AG04450 (cell line): Measurements from ENCODE around the gene NADSYN1. TPM values are rescaled to one million over a fixed set of nuclear protein-coding genes. Genes with fewer than 3 reads are reported as not detected.
"Not testable (repeated sequence)": the region's sequence is repeated elsewhere in the genome, so short reads cannot be mapped to it uniquely, and the experiment has no call there.

ENCODE experiments used
- CTCF ChIA-PET: fragments of 300-600, 350-600 bp; formaldehyde crosslinking; extraction: SDS; loops from one replicate; lab custom pipeline; 2022; ENCODE audit warnings: antibody characterized with exemption, inconsistent platforms; lab: Charles Lee
- POLR2A ChIA-PET: fragments of 350-600 bp; formaldehyde crosslinking; extraction: SDS; loops from one replicate; lab custom pipeline; 2021; ENCODE audit warnings: antibody characterized with exemption, inconsistent platforms; lab: Yijun Ruan, JAX
- DNase-seq: peaks from one replicate; pipeline ENCODE4 v3.0.0-alpha.2; 2011; ENCODE audit warnings: low read depth, low spot score
- H3K27ac ChIP-seq: one replicate; pipeline ENCODE4 v1.5.1; 2012; ENCODE audit warnings: low read depth, low read length, control low read depth
- H3K27me3 ChIP-seq: one replicate; pipeline ENCODE4 v1.6.0; 2012; ENCODE audit warnings: low read length; ENCODE audit not compliant: control insufficient read depth, insufficient read depth
- H3K4me3 ChIP-seq: 2 replicates; pipeline ENCODE4 v1.5.1; 2011; ENCODE audit warnings: mild to moderate bottlenecking, low read depth, low read length, control low read depth
- H3K9me3 ChIP-seq: 2 replicates; pipeline ENCODE4 v1.5.1; 2012; ENCODE audit warnings: low read length; ENCODE audit not compliant: control insufficient read depth, insufficient read depth
- CTCF ChIP-seq: IDR thresholded peaks from 2 replicates; pipeline ENCODE4 v1.5.1; 2011; ENCODE audit warnings: low read depth, low read length, control low read depth, inconsistent platforms
- polyA plus RNA-seq: library from polyadenylated mRNA; depleted of rRNA; stranded (reverse); fragments of >200 nt; gene quantifications from 2 replicates; pipeline ENCODE4 v1.2.3, GENCODE V29; 2011

NADSYN1 gene
- polyA plus RNA-seq, 1 experiment: 39.0 TPM

GRCh38 chr11:71538666-71538990 lies 85.6 kb downstream of the NADSYN1 start:
- Histone ChIP-seq H3K4me3 (no peak overlapping the region), H3K27me3 (peaks cover 2% of the 10 kb centered on the region), H3K9me3 (no peaks in the 10 kb centered on the region; the same call in 1 of the 2 replicates), H3K27ac (no peak overlapping the region)
- no peak for DNase-seq
- TF ChIP-seq CTCF: no peak
- POLR2A ChIA-PET: no interaction called here
- CTCF ChIA-PET: no interaction called here

GRCh38 chr11:71539017-71539416 lies 86.0 kb downstream of the NADSYN1 start:
- no peak for TF ChIP-seq CTCF
- DNase-seq: no peak
- Histone ChIP-seq H3K4me3 (no peak overlapping the region), H3K27ac (no peak overlapping the region), H3K27me3 (peaks cover 2% of the 10 kb centered on the region), H3K9me3 (no peaks in the 10 kb centered on the region; the same call in 1 of the 2 replicates)
- POLR2A ChIA-PET: no interaction called here
- CTCF ChIA-PET: no interaction called here

- H3K27me3 ChIP-seq, H3K9me3 ChIP-seq, POLR2A ChIA-PET, DNase-seq, H3K27ac ChIP-seq, CTCF ChIA-PET, H3K4me3 ChIP-seq: not testable (repeated sequence)
Measured at GRCh38 chr11:71539971-71540370, 87.0 kb downstream of the NADSYN1 start.

GRCh38 chr11:71540521-71541304 lies 87.7 kb downstream of the NADSYN1 start:
- POLR2A ChIA-PET, H3K4me3 ChIP-seq, CTCF ChIA-PET, DNase-seq, H3K27ac ChIP-seq, H3K27me3 ChIP-seq, H3K9me3 ChIP-seq: not testable (repeated sequence)

- ChIA-PET POLR2A (no interaction called here), CTCF (no interaction called here)
- Histone ChIP-seq H3K27me3 (no peaks in the 10 kb centered on the region), H3K9me3 (peaks cover 5% of the 10 kb centered on the region), H3K4me3 (no peak overlapping the region), H3K27ac (no peak overlapping the region)
- no peak for DNase-seq
- no peak for TF ChIP-seq CTCF
Measured at GRCh38 chr11:71542382-71542781, 89.4 kb downstream of the NADSYN1 start.

GRCh38 chr11:71542879-71543777 lies 90.1 kb downstream of the NADSYN1 start:
- ChIA-PET POLR2A (no interaction called here), CTCF (no interaction called here)
- Histone ChIP-seq H3K27me3 (no peaks in the 10 kb centered on the region), H3K9me3 (peaks cover 5% of the 10 kb centered on the region), H3K27ac (no peak overlapping the region), H3K4me3 (no peak overlapping the region)
- no peak for DNase-seq
- TF ChIP-seq CTCF: no peak
